K562 (cell line): Measurements from ENCODE around the gene UVRAG. TPM values are rescaled to one million over a fixed set of nuclear protein-coding genes. Genes with fewer than 3 reads are reported as not detected.

ENCODE experiments used
- CBX3 ChIP-seq, 2 experiments: IDR thresholded peaks; 1 replicate in 1 of 2; 2 replicates in 1 of 2; pipeline ENCODE4 v1.6.1; 2012; ENCODE audit warnings: inconsistent platforms in 2 of 2, low read length in 2 of 2, borderline replicate concordance in 1 of 2, control low read depth in 1 of 2
- ETS1 ChIP-seq: conservative IDR thresholded peaks from 2 replicates; pipeline ENCODE4 v1.6.1; 2011; ENCODE audit warnings: low read depth, mild to moderate bottlenecking, low read length; ENCODE audit not compliant: control insufficient read depth
- GATAD2A ChIP-seq: fragments of 450-650 bp; IDR thresholded peaks from 2 replicates; pipeline ENCODE4 v1.6.1; 2017
- L3MBTL2 ChIP-seq: fragments of 450-650 bp; IDR thresholded peaks from 2 replicates; pipeline ENCODE4 v1.6.1; 2016; ENCODE audit warnings: mild to moderate bottlenecking, moderate library complexity
- MTA3 ChIP-seq: fragments of 450-650 bp; formaldehyde crosslinking; IDR thresholded peaks from 2 replicates; pipeline ENCODE4 v1.6.1; 2017; ENCODE audit warnings: mild to moderate bottlenecking, borderline replicate concordance
- NR3C1 ChIP-seq: sonication (generic); formaldehyde crosslinking; IDR thresholded peaks from 2 replicates; pipeline ENCODE4 v1.8.1; 2022; ENCODE audit warnings: missing genetic modification reagents
- OTX1 ChIP-seq: fragments of 450-650 bp; formaldehyde crosslinking; IDR thresholded peaks from 2 replicates; pipeline ENCODE4 v1.4.0; 2022; ENCODE audit warnings: mild to moderate bottlenecking
- TCF7 ChIP-seq: sonication (generic); IDR thresholded peaks from 2 replicates; pipeline ENCODE4 v1.6.1; 2016; ENCODE audit warnings: antibody characterized with exemption, borderline replicate concordance
- USF1 ChIP-seq: sonication (generic); formaldehyde crosslinking; IDR thresholded peaks from 2 replicates; pipeline ENCODE4 v1.9.0; 2022; ENCODE audit warnings: mild to moderate bottlenecking, missing genetic modification reagents
- ZC3H4 ChIP-seq: sonication (generic); formaldehyde crosslinking; IDR thresholded peaks from 2 replicates; pipeline ENCODE4 v1.9.0; 2021; ENCODE audit warnings: missing genetic modification reagents, borderline replicate concordance
- ZNF318 ChIP-seq, 2 experiments: fragments of 450-650 bp; IDR thresholded peaks; 2 replicates each; pipeline ENCODE4 v1.6.1; 2016; ENCODE audit warnings: mild to moderate bottlenecking in 2 of 2, borderline replicate concordance in 1 of 2, low read depth in 1 of 2, moderate library complexity in 1 of 2
- ZNF76 ChIP-seq: fragments of 250-450 bp; sonication (Bioruptor Pico); IDR thresholded peaks from 2 replicates; pipeline ENCODE4 v1.4.0; 2020; ENCODE audit warnings: mild to moderate bottlenecking, moderate library complexity, borderline replicate concordance
- ZNF778 ChIP-seq: fragments of 450-650 bp; formaldehyde crosslinking; IDR thresholded peaks from 2 replicates; pipeline ENCODE4 v1.4.0; 2020; ENCODE audit warnings: mild to moderate bottlenecking, moderate library complexity
- polyA plus RNA-seq, 8 experiments: library from polyadenylated mRNA; depleted of rRNA in 4 of 8; stranded (reverse) in 5 of 8; unstranded in 3 of 8; fragments of >200 nt; fragmentation: Nextera tagmentation in 2 of 8; fragmentation: Illumina TruSeq in 1 of 8; extraction: Ambion mirVana in 2 of 8; extraction: Trizol in 1 of 8; gene quantifications; 2 replicates each; pipeline versions ENCODE4 v1.2.1 to v1.2.3, GENCODE V29; 2011 to 2014; ENCODE audit warnings: inconsistent platforms in 1 of 8, missing spikeins in 1 of 8
- total RNA-seq, 7 experiments: library from RNA; depleted of rRNA in 6 of 7; stranded (reverse); fragments of >200 nt in 6 of 7; fragmentation: Illumina TruSeq in 2 of 7; extraction: Trizol in 2 of 7; gene quantifications; 2 replicates each; pipeline versions ENCODE4 v1.2.1 to v1.2.3, GENCODE V29; 2011 to 2021; ENCODE audit warnings: low replicate concordance in 1 of 7

Gene UVRAG
- total and polyA plus RNA-seq, 9 of the 15 experiments (the other 6 are each of a cell fraction or from before 2014, with no cell fraction given) = 3.1 to 17.8 (median 12.4) TPM

- TF ChIP-seq ZNF318 (IDR thresholded peaks at IDR 0.05; ENCODE audit: borderline replicate concordance in 1 of 2, low read depth in 1 of 2) = no peak
- TF ChIP-seq OTX1 (CRISPR knock-in tag) = no peak
- peak; percentile 15; the same call in 1 of the 2 replicates for TF ChIP-seq ETS1
- peak; percentile 99 for TF ChIP-seq L3MBTL2
- TF ChIP-seq MTA3 = 0 out of 2 replicates have a peak, but pooled peaks have one; percentile 26
- TF ChIP-seq GATAD2A = 0 out of 2 replicates have a peak, but pooled peaks have one; percentile 58
- TF ChIP-seq TCF7 = no peak
- no peak for TF ChIP-seq ZC3H4
- TF ChIP-seq USF1 = peak; percentile 71
- no peak for TF ChIP-seq ZNF76 (CRISPR knock-in tag)
- 0 out of 2 replicates have a peak, but pooled peaks have one; percentile 70 for TF ChIP-seq NR3C1
- TF ChIP-seq ZNF778 = no peak
- peak in 1 of 2 experiments; percentile 11; a peak in 1 of 3 replicates for TF ChIP-seq CBX3 (IDR thresholded peaks at IDR 0.05; ENCODE audit: borderline replicate concordance in 1 of 2, low read length in 2 of 2)
Observed at GRCh38 chr11:75768112-75768908, 46.7 kb upstream of the UVRAG start, which contains the start of gene DGAT2 (continued).
